ENCODE results near the gene BMX. TPM values are rescaled to one million over a fixed set of nuclear protein-coding genes. Genes with fewer than 3 reads are reported as not detected.

Gene BMX
- total RNA-seq, 1 experiment from 2014 or later, result not detected

Other genes with a start within 250 kb of the BMX start
- gene ASB9, start 230.7 kb upstream of the BMX start, total RNA-seq (2014; rRNA removed), result 31.5 and 32.1 TPM in 2 replicates
- gene ASB11, start 185.2 kb upstream of the BMX start, total RNA-seq (2014; rRNA removed), result not detected in 2 replicates
- gene PIGA, start 165.3 kb upstream of the BMX start, total RNA-seq (2014; rRNA removed), result 11.5 and 17.9 TPM in 2 replicates
- gene VEGFD, start 116.4 kb upstream of the BMX start, total RNA-seq (2014; rRNA removed), result not detected in 2 replicates
- 48.6 and 50.8 TPM in 2 replicates for gene PIR, start 7.5 kb upstream of the BMX start, total RNA-seq (2014; rRNA removed)
- gene ACE2, start 100.2 kb downstream of the BMX start, total RNA-seq (2014; rRNA removed), result 0.81 and 1.2 TPM in 2 replicates
- 6.1 and 9.1 TPM in 2 replicates for gene CLTRN, start 164.0 kb downstream of the BMX start, total RNA-seq (2014; rRNA removed)
- gene CA5B, start 237.5 kb downstream of the BMX start, total RNA-seq (2014; rRNA removed), result 8.5 and 12.3 TPM in 2 replicates

Data from PC-3 (cell line).